SU-DHL-6 (cell line): Measurements from ENCODE around the gene CEP97.

ENCODE experiments used
- CTCF ChIP-seq: fragments of 200-600 bp; sonication (generic); IDR thresholded peaks from one replicate; pipeline ENCODE4 v1.5.1; 2017; ENCODE audit warnings: antibody characterized with exemption, mild to moderate bottlenecking, low read length, moderate library complexity; ENCODE audit not compliant: insufficient read depth, poor library complexity, severe bottlenecking
- EZH2phosphoT487 ChIP-seq: fragments of 200-600 bp; sonication (generic), shearing (Covaris generic); conservative IDR thresholded peaks from 2 replicates; pipeline ENCODE4 v1.6.1; 2018; ENCODE audit warnings: mild to moderate bottlenecking, antibody characterized with exemption, low read length, moderate library complexity, mixed read lengths

- TF ChIP-seq CTCF (no peak), EZH2phosphoT487 (no peak)
Measured at GRCh38 chr3:101819649-101820206, 95.3 kb downstream of the CEP97 start.
